Thyroid gland (tissue), 4 donors: ENCODE results near the gene CCDC170. TPM values are rescaled to one million over a fixed set of nuclear protein-coding genes. Genes with fewer than 3 reads are reported as not detected.

Experiments used
- DNase-seq, 2 donors: peaks; one replicate each; pipeline ENCODE4 v3.0.0-alpha.2; 2019
- H3K27ac ChIP-seq, 3 donors: fragments of 200-600 bp; sonication (generic); 1 replicate in 2 of 3; 2 replicates in 1 of 3; pipeline ENCODE4 v1.5.1; 2016 to 2019; ENCODE audit warnings: mild to moderate bottlenecking in 1 of 3, moderate library complexity in 1 of 3
- H3K27me3 ChIP-seq: fragments of 200-600 bp; sonication (generic); one replicate; pipeline ENCODE4 v1.5.1; 2019
- H3K36me3 ChIP-seq, 2 donors: fragments of 200-600 bp; sonication (generic); one replicate each; pipeline ENCODE4 v1.5.1; 2016 to 2019
- H3K4me1 ChIP-seq, 2 donors: fragments of 200-600 bp; sonication (generic); one replicate each; pipeline ENCODE4 v1.5.1; 2017 to 2019
- H3K4me3 ChIP-seq, 3 donors: fragments of 200-600 bp; sonication (generic); replicated peaks in 1 of 3; 1 replicate in 2 of 3; 2 replicates in 1 of 3; pipeline ENCODE4 v1.5.1; 2016; ENCODE audit warnings: mild to moderate bottlenecking in 1 of 3
- H3K9me3 ChIP-seq: fragments of 200-600 bp; sonication (generic); one replicate; pipeline ENCODE4 v1.5.1; 2017
- CTCF ChIP-seq, 6 experiments: fragments of 200-600 bp in 3 of 6; fragments of 450-650 bp in 3 of 6; sonication (generic) in 3 of 6; IDR thresholded peaks; one replicate each; pipeline ENCODE4 v1.5.1; 2016 to 2019; ENCODE audit warnings: antibody characterized with exemption in 6 of 6, mild to moderate bottlenecking in 2 of 6, inconsistent platforms in 1 of 6, moderate library complexity in 1 of 6
- POLR2A ChIP-seq, 2 donors: fragments of 450-650 bp; IDR thresholded peaks; one replicate each; pipeline ENCODE4 v1.6.1; 2017; ENCODE audit warnings: antibody characterized with exemption in 2 of 2, mild to moderate bottlenecking in 2 of 2, moderate library complexity in 1 of 2
- WGBS, 2 donors: methylation state at CpG; one replicate each; pipeline ENCODE4 v1.1.5; 2017; 5-methylcytosine and 5-hydroxymethylcytosine counted together
- intact Hi-C: fragments of 100-400 bp; cut with DNase I; formaldehyde crosslinking; loops from one replicate; pipeline ENCODE4 v1.15.1; 2023
- total RNA-seq, 4 donors: library from RNA; depleted of rRNA; stranded (reverse); fragments of >200 nt; gene quantifications; one replicate each; pipeline ENCODE4 v1.2.3, GENCODE V29; 2016

The CCDC170 gene
- total RNA-seq, 4 donors from 2014 or later, result 3.4 to 6.9 (median 4.2) TPM

DNA sequence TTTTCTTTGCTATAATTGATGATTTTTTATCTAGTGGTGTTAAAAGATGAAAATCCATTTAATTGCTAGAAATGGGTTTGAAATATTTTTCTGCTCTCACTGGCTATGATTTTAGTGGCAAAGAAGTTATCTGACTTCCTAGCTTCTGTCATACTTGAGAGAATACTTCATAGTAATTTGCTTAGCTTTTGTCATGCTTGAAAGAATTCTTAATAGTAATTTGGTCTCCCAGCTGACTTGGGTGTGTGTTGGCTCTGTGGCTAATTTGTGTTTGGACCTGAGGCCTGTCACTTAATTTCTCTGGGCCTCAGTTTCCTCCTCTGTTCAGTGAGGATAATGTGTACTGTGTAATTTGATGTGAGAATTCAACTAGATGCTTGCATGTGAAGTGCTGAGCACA lies 29.1 kb upstream of the CCDC170 start:
- Histone ChIP-seq H3K4me1 (peaks cover 26% of the 10 kb centered on the region in 2 donors), H3K36me3 (peaks cover 7% of the 10 kb centered on the region in 2 donors), H3K9me3 (no peaks in the 10 kb centered on the region), H3K27me3 (no peaks in the 10 kb centered on the region), H3K4me3 (no peak overlapping the region), H3K27ac (peak overlapping the region in 2 of 3 donors; percentile 0 to 28)
- TF ChIP-seq CTCF (IDR thresholded peaks at IDR 0.05) (no peak), POLR2A (IDR thresholded peaks at IDR 0.05) (no peak)
- intact Hi-C loops, result no loop called here
- DNase-seq, result no peak

GRCh38 chr6:151475653-151476523 lies 17.9 kb upstream of the CCDC170 start:
- intact Hi-C loops, result no loop called here
- 32 to 43% methylated on average over 13 to 16 of the region's 16 CpGs for WGBS, 2 donors
- no peak overlapping the region for H3K4me3 ChIP-seq
- H3K27ac ChIP-seq, result peak overlapping the region in 1 of 3 donors; percentile 45
- TF ChIP-seq POLR2A (IDR thresholded peaks at IDR 0.05), result no peak
- TF ChIP-seq CTCF (IDR thresholded peaks at IDR 0.05), result peak; percentile 53 to 81 (median 70)
- H3K36me3 ChIP-seq, result no peaks in the 10 kb centered on the region
- no peaks in the 10 kb centered on the region for H3K27me3 ChIP-seq
- H3K9me3 ChIP-seq, result no peaks in the 10 kb centered on the region
- DNase-seq, result peak; percentile 35 to 39
- H3K4me1 ChIP-seq, result no peaks in the 10 kb centered on the region

DNA sequence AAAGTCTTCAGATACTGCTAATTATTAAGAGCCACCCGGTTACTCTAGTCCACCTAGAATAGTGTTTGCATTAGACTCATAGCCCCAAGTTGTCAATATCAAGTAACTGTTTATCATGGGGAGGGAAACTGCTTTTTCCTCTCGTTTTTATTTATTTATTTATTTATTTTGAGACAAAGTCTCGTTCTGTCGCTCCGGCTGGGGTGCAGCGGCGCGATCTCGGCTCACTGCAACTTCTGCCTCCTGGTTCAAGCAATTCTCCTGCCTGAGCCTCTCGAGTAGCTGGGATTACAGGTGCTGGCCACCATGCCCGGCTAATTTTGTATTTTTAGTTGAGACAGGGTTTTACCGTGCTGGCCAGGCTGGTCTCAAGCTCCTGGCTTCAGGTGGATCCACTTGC lies 16.1 kb upstream of the CCDC170 start:
- Histone ChIP-seq H3K36me3 (no peaks in the 10 kb centered on the region), H3K27ac (no peak overlapping the region), H3K27me3 (no peaks in the 10 kb centered on the region), H3K4me3 (no peak overlapping the region), H3K4me1 (peaks cover 0 to 7% of the 10 kb centered on the region in 2 donors), H3K9me3 (no peaks in the 10 kb centered on the region)
- 92 to 96% methylated on average over 12 of the region's 12 CpGs for WGBS, 2 donors
- intact Hi-C loops, result no loop called here
- TF ChIP-seq POLR2A (IDR thresholded peaks at IDR 0.05), result no peak
- DNase-seq, result no peak

DNA sequence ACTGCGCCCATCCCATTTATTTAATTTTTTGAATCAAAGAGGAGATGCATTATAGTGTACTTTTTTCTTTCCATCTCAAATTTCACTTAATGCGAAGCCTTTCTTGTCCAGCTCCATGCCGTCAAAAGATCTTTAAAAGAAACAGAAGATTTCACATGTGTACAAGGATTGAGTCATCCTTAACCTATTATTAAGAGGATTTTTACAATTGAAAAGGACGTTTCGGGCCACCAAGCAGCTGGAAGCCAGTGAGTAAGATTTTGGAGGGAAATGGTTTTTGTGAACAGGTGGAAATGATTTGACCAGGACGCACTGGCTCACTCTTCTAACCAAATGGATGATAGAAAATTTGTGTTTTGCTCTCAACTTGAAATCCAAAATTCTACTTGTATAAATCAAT lies 15.1 kb upstream of the CCDC170 start:
- DNase-seq, result no peak
- Histone ChIP-seq H3K36me3 (no peaks in the 10 kb centered on the region), H3K27me3 (no peaks in the 10 kb centered on the region), H3K4me3 (no peak overlapping the region), H3K27ac (no peak overlapping the region), H3K9me3 (no peaks in the 10 kb centered on the region), H3K4me1 (peaks cover 0 to 9% of the 10 kb centered on the region in 2 donors)
- no peak for TF ChIP-seq POLR2A (IDR thresholded peaks at IDR 0.05)
- no peak for TF ChIP-seq CTCF (IDR thresholded peaks at IDR 0.05)
- intact Hi-C loops, result no loop called here
- WGBS, 2 donors, result 86 to 93% methylated on average over 6 of the region's 6 CpGs

DNA sequence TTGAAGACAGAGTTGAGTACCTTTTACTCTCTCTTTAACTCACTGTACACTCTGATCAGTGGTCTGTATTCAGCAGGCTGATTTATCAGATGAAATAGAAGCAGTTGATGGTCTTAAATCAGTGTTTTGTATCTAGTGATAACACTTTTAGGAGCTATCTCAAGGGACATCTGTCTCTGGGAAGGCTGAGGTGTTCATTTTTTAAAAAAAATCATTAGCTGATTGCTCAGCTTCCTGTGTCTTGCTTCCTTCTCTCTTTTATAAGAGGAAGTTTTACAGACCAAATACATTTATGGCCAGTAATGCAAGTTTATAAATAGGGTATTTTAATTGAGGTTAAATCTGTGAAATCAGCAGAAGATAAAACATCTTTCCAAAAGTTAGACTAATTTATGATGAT lies 12.0 kb upstream of the CCDC170 start:
- Histone ChIP-seq H3K4me3 (no peak overlapping the region), H3K4me1 (peaks cover 0 to 9% of the 10 kb centered on the region in 2 donors), H3K36me3 (no peaks in the 10 kb centered on the region), H3K27me3 (no peaks in the 10 kb centered on the region), H3K9me3 (no peaks in the 10 kb centered on the region), H3K27ac (peak overlapping the region in 1 of 3 donors; percentile 37)
- intact Hi-C loops, result no loop called here
- no peak for DNase-seq
- TF ChIP-seq CTCF (IDR thresholded peaks at IDR 0.05), result no peak
- no peak for TF ChIP-seq POLR2A (IDR thresholded peaks at IDR 0.05)
